K562 (cell line): ENCODE measurements around the gene RHOXF2B. TPM values are rescaled to one million over a fixed set of nuclear protein-coding genes. Genes with fewer than 3 reads are reported as not detected.
"Not testable (repeated sequence)": the region's sequence is repeated elsewhere in the genome, so short reads cannot be mapped to it uniquely, and the experiment has no call there.

Experiments used
- ATAC-seq: fragments of 200-7000 bp; cut with Tn5 transposase; 3 replicates; pipeline ENCODE4 v1.9.1; 2020; ENCODE audit warnings: moderate library complexity
- BruUV-seq: library from RNA; stranded (reverse); fragments of 400-500 nt; replicated peaks from 2 replicates; lab custom pipeline; 2021; lab: Mats Ljungman, UMichigan
- CTCF ChIA-PET: fragments of 300-600 bp; formaldehyde crosslinking; extraction: SDS; loops from one replicate; lab custom pipeline; 2021; ENCODE audit warnings: low intra/inter-chr PET ratio; lab: Yijun Ruan, JAX
- POLR2A ChIA-PET: fragments of 300-600, 350-650 bp; sonication (Branson Sonifier 250); formaldehyde crosslinking; extraction: SDS; loops from one replicate; lab custom pipeline; 2021; ENCODE audit warnings: antibody characterized with exemption, inconsistent platforms; lab: Yijun Ruan, JAX
- DNase-seq, 4 experiments: peaks; one replicate each; pipeline versions ENCODE4 v3.0.0 to v3.0.0-alpha.2; 2011 to 2018; ENCODE audit warnings: low spot score in 3 of 4, mixed read lengths in 3 of 4; ENCODE audit errors: extremely low read depth in 1 of 4
- FAIRE-seq: peaks from 2 replicates; lab custom pipeline; 2011; peaks lifted over from hg19 to GRCh38; lab: Jason Lieb, UNC
- H2AFZ ChIP-seq: 2 replicates; pipeline ENCODE4 v1.6.0; 2011; ENCODE audit warnings: low read depth, low read length, control low read depth, inconsistent platforms
- H3K27ac ChIP-seq: fragments of 200-600 bp; 3 replicates; pipeline ENCODE4 v1.8.0; 2011; ENCODE audit warnings: low read depth, mild to moderate bottlenecking, control low read depth, inconsistent platforms, low read length, moderate library complexity, mixed read lengths; ENCODE audit errors: extremely low read depth
- H3K27me3 ChIP-seq, 2 experiments: fragments of 300-600 bp in 1 of 2; 2 replicates in 1 of 2; 3 replicates in 1 of 2; pipeline versions ENCODE4 v1.6.0 to v1.8.0; 2011; ENCODE audit warnings: inconsistent platforms in 2 of 2, low read length in 2 of 2, mild to moderate bottlenecking in 1 of 2, mixed read lengths in 1 of 2, moderate library complexity in 1 of 2; ENCODE audit not compliant: control insufficient read depth in 2 of 2, insufficient read depth in 2 of 2
- H3K36me3 ChIP-seq: fragments of 300-600 bp; 3 replicates; pipeline ENCODE4 v1.8.0; 2011; ENCODE audit warnings: mild to moderate bottlenecking, low read length, inconsistent platforms; ENCODE audit not compliant: control insufficient read depth, insufficient read depth
- H3K4me1 ChIP-seq, 2 experiments: fragments of 200-600 bp in 1 of 2; replicated peaks in 1 of 2; 2 replicates in 1 of 2; 3 replicates in 1 of 2; pipeline versions ENCODE4 v1.5.1 to v1.8.0; 2011; ENCODE audit warnings: inconsistent platforms in 2 of 2, low read length in 2 of 2, mild to moderate bottlenecking in 1 of 2, mixed read lengths in 1 of 2, moderate library complexity in 1 of 2; ENCODE audit not compliant: control insufficient read depth in 2 of 2, insufficient read depth in 2 of 2
- H3K4me2 ChIP-seq: 2 replicates; pipeline ENCODE4 v1.6.1; 2011; ENCODE audit warnings: low read length, control low read depth, inconsistent platforms, mixed read lengths; ENCODE audit not compliant: insufficient read depth
- H3K4me3 ChIP-seq: fragments of 200-600 bp; sonication (generic), shearing (Covaris generic); 2 replicates; pipeline ENCODE4 v1.5.1; 2016; ENCODE audit warnings: control low read depth, inconsistent platforms
- H3K79me2 ChIP-seq: fragments of 200-600 bp; 3 replicates; pipeline ENCODE4 v1.8.0; 2011; ENCODE audit warnings: low read length, inconsistent platforms; ENCODE audit not compliant: control insufficient read depth, insufficient read depth
- H3K9ac ChIP-seq, 2 experiments: 2 replicates each; pipeline versions ENCODE4 v1.6.0 to v1.6.1; 2011; ENCODE audit warnings: low read depth in 2 of 2, low read length in 2 of 2, control low read depth in 1 of 2, inconsistent platforms in 1 of 2, mild to moderate bottlenecking in 1 of 2, mixed read lengths in 1 of 2; ENCODE audit not compliant: insufficient read depth in 1 of 2
- H3K9me1 ChIP-seq: one replicate; pipeline ENCODE4 v1.6.0; 2011; ENCODE audit warnings: inconsistent platforms, mild to moderate bottlenecking, low read length, moderate library complexity; ENCODE audit not compliant: control insufficient read depth, insufficient read depth
- H3K9me3 ChIP-seq: replicated peaks from 2 replicates; pipeline ENCODE4 v1.5.1; 2011; ENCODE audit warnings: low read depth, low read length, inconsistent platforms; ENCODE audit not compliant: control insufficient read depth, insufficient read depth
- H4K20me1 ChIP-seq: replicated peaks from 2 replicates; pipeline ENCODE4 v1.6.1; 2011; ENCODE audit warnings: low read length, inconsistent platforms, mixed read lengths; ENCODE audit not compliant: control insufficient read depth, insufficient read depth
- CBX3 ChIP-seq, 2 experiments: IDR thresholded peaks; 1 replicate in 1 of 2; 2 replicates in 1 of 2; pipeline ENCODE4 v1.6.1; 2012; ENCODE audit warnings: inconsistent platforms in 2 of 2, low read length in 2 of 2, borderline replicate concordance in 1 of 2, control low read depth in 1 of 2
- CBX5 ChIP-seq: IDR thresholded peaks from 2 replicates; pipeline ENCODE4 v1.6.1; 2014; ENCODE audit warnings: low read depth, borderline replicate concordance
- TRIM28 ChIP-seq: fragments of 450-650 bp; IDR thresholded peaks from 2 replicates; pipeline ENCODE4 v1.6.1; 2017
- ZNF146 ChIP-seq: IDR thresholded peaks from one replicate; pipeline ENCODE4 v1.6.1; 2018; ENCODE audit warnings: missing compliant biosample characterization; ENCODE audit not compliant: unreplicated experiment
- WGBS: fragments of 100-300 bp; shearing (Covaris generic); methylation state at CpG from one replicate; pipeline ENCODE4 v1.1.6; 2016; ENCODE audit warnings: low coverage, mixed read lengths; ENCODE audit not compliant: insufficient coverage; ENCODE audit errors: missing lambda C conversion rate; 5-methylcytosine and 5-hydroxymethylcytosine counted together
- in situ Hi-C: fragments of 300-500 bp; cut with MboI; formaldehyde crosslinking; loops from 4 replicates; pipeline ENCODE4 v1.15.0; 2018; ENCODE audit warnings: inconsistent platforms, mixed read lengths
- intact Hi-C: fragments of 100-400 bp; cut with micrococcal nuclease; formaldehyde crosslinking; loops from 2 replicates; pipeline ENCODE4 v1.14.2; 2022
- polyA plus RNA-seq, 8 experiments: library from polyadenylated mRNA; depleted of rRNA in 4 of 8; stranded (reverse) in 5 of 8; unstranded in 3 of 8; fragments of >200 nt; fragmentation: Nextera tagmentation in 2 of 8; fragmentation: Illumina TruSeq in 1 of 8; extraction: Ambion mirVana in 2 of 8; extraction: Trizol in 1 of 8; gene quantifications; 2 replicates each; pipeline versions ENCODE4 v1.2.1 to v1.2.3, GENCODE V29; 2011 to 2014; ENCODE audit warnings: inconsistent platforms in 1 of 8, missing spikeins in 1 of 8
- total RNA-seq, 7 experiments: library from RNA; depleted of rRNA in 6 of 7; stranded (reverse); fragments of >200 nt in 6 of 7; fragmentation: Illumina TruSeq in 2 of 7; extraction: Trizol in 2 of 7; gene quantifications; 2 replicates each; pipeline versions ENCODE4 v1.2.1 to v1.2.3, GENCODE V29; 2011 to 2021; ENCODE audit warnings: low replicate concordance in 1 of 7
- TF ChIP-seq, protein P1 (sequence below): fragments of 450-650 bp; IDR thresholded peaks from 2 replicates; pipeline ENCODE4 v1.6.1; 2018; ENCODE audit warnings: mild to moderate bottlenecking, low read depth; ENCODE audit not compliant: partially characterized antibody

Gene RHOXF2B
- total and polyA plus RNA-seq, 9 of the 15 experiments (the other 6 are each of a cell fraction or from before 2014, with no cell fraction given), result 0.79 to 4.3 (median 2.2) TPM

DNA sequence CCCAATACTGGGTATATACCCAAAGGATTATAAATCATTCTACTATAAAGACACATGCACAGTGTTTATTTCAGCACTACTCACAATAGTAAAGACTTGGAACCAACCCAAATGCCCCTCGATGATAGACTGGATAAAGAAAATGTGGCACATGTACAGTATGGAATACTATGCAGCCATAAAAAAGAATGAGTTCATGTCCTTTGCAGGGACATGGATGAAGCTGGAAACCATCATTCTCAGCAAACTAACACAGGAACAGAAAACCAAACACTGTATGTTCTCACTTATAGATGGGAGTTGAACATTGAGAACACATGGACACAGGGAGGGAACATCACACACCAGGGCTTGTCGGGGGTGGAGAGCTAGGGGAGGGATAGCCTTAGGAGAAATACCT lies 27.2 kb upstream of the RHOXF2B start:
- H2AFZ ChIP-seq, H3K79me2 ChIP-seq, H3K9me1 ChIP-seq, POLR2A ChIA-PET: not testable (repeated sequence)
- TF ChIP-seq ZNF146 (CRISPR knock-in tag), result peak; percentile 65
- TF ChIP-seq, all 486 proteins: peak for 1; not testable (repeated sequence) for 485
- in situ Hi-C loops, FAIRE-seq, H3K36me3 ChIP-seq, CTCF ChIA-PET, H3K4me1 ChIP-seq, H3K9ac ChIP-seq, DNase-seq, H3K4me3 ChIP-seq, intact Hi-C loops, H3K27me3 ChIP-seq, H3K27ac ChIP-seq, BruUV-seq, H4K20me1 ChIP-seq, H3K9me3 ChIP-seq, ATAC-seq, H3K4me2 ChIP-seq: not testable (repeated sequence)
- WGBS, result 0% methylated on average over 2 of the region's 2 CpGs

DNA sequence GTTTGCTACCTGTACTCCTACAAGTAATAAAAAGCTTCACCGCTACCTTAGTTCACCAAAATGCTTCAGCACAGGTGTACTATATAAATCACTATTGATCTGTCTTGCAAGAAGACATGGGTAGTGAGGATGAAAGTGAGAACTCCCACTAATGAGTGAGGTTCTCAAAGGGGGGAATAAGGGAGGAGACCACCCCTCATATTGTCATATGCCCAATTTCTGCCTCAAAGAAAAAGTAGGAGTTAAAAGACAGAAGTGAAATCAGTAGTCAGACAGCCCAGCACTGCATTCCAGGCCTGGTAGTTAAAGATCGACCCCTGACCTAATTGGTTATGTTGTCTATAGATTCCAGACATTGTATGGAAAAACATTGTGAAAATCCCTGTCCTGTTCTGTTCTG lies 23.6 kb upstream of the RHOXF2B start:
- FAIRE-seq, H3K4me1 ChIP-seq, H3K4me2 ChIP-seq, H2AFZ ChIP-seq, CTCF ChIA-PET, BruUV-seq, H3K79me2 ChIP-seq, H3K36me3 ChIP-seq, H4K20me1 ChIP-seq, ATAC-seq, H3K27me3 ChIP-seq, in situ Hi-C loops, DNase-seq, H3K9me1 ChIP-seq, H3K9ac ChIP-seq, H3K9me3 ChIP-seq, H3K4me3 ChIP-seq, intact Hi-C loops, H3K27ac ChIP-seq: not testable (repeated sequence)
- 29% methylated on average over 2 of the region's 2 CpGs for WGBS
- POLR2A ChIA-PET, result interaction anchor here (1.3 kb wide), 1 partner anchor 9 kb away, joined by 7 read pairs; no protein-coding TSS in a partner anchor
- TF ChIP-seq CBX5 (peak; percentile 84; the same call in 1 of the 2 replicates), TRIM28 (peak; percentile 90), CBX3 (IDR thresholded peaks at IDR 0.05; ENCODE audit: borderline replicate concordance in 1 of 2, low read length in 2 of 2) (peak in 1 of 2 experiments; percentile 52; a peak in 1 of 3 replicates)
- TF ChIP-seq, protein P1, sequence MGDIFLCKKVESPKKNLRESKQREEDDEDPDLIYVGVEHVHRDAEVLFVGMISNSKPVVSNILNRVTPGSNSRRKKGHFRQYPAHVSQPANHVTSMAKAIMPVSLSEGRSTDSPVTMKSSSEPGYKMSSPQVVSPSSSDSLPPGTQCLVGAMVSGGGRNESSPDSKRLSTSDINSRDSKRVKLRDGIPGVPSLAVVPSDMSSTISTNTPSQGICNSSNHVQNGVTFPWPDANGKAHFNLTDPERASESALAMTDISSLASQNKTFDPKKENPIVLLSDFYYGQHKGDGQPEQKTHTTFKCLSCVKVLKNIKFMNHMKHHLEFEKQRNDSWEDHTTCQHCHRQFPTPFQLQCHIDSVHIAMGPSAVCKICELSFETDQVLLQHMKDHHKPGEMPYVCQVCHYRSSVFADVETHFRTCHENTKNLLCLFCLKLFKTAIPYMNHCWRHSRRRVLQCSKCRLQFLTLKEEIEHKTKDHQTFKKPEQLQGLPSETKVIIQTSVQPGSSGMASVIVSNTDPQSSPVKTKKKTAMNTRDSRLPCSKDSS, result peak; percentile 52
